ENCODE results near the gene IDI1.

GRCh38 chr10:1096287-1096889 lies 47.5 kb upstream of the IDI1 start:
- no peak for TF ChIP-seq POLR2AphosphoS5 (IDR thresholded peaks at IDR 0.05; ENCODE audit: borderline replicate concordance, low read depth, low read length)
- no peak for TF ChIP-seq EZH2 (IDR thresholded peaks at IDR 0.05)
- no peak for TF ChIP-seq FOXP2 (optimal IDR thresholded peaks at IDR 0.05; ENCODE audit: control extremely low read depth, extremely low read length, insufficient read depth)
